A549 treated with ZK216348 at 1 μM for 4 hours (cell line): ENCODE measurements around the gene SRSF6. TPM values are rescaled to one million over a fixed set of nuclear protein-coding genes. Genes with fewer than 3 reads are reported as not detected.

Source experiments
- total RNA-seq: library from RNA; stranded (reverse); fragments of 200-300 nt; extraction: Qiagen RNA extraction; gene quantifications from 5 replicates; pipeline ENCODE4 v1.2.3, GENCODE V29; 2022; ENCODE audit warnings: low read depth

The SRSF6 gene
- 106 to 127 TPM (median 109 TPM) in 5 replicates for total RNA-seq

DNA sequence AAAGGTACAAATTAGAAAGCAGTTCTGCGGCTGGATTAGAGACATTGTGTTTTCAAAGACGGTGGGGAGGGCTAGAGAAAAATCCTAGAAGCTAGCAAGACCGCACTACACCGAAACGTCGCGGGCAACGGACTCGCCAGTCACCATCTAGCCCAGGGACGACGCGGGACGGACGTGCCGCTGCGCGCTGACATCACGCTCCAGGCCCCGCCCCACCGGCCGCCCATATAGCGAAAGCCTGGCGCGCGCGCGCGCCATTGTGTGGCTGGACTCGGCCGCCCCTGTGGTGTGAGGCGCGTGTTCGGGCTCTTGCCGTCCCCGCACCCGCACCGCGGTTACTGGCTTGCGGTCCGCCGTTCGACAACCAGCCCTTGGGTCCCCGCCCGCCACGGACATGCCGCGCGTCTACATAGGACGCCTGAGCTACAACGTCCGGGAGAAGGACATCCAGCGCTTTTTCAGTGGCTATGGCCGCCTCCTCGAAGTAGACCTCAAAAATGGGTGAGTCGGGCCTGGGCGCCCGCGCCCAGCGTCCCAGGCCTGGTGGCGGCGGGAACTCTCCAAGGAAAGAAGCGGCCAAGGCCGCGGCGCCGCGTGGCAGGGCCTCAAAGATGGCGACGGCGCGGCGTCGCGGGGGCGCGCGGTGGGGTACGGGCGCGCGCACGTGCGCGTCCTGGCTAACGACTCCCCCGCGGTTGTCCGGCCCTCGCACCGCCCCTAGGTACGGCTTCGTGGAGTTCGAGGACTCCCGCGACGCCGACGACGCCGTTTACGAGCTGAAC is at the start of gene SRSF6:
TSS of gene SRSF6 (plus strand) at position 257 of the 782 bp plus-strand sequence. CDS start at position 395, 138 bp downstream.

DNA sequence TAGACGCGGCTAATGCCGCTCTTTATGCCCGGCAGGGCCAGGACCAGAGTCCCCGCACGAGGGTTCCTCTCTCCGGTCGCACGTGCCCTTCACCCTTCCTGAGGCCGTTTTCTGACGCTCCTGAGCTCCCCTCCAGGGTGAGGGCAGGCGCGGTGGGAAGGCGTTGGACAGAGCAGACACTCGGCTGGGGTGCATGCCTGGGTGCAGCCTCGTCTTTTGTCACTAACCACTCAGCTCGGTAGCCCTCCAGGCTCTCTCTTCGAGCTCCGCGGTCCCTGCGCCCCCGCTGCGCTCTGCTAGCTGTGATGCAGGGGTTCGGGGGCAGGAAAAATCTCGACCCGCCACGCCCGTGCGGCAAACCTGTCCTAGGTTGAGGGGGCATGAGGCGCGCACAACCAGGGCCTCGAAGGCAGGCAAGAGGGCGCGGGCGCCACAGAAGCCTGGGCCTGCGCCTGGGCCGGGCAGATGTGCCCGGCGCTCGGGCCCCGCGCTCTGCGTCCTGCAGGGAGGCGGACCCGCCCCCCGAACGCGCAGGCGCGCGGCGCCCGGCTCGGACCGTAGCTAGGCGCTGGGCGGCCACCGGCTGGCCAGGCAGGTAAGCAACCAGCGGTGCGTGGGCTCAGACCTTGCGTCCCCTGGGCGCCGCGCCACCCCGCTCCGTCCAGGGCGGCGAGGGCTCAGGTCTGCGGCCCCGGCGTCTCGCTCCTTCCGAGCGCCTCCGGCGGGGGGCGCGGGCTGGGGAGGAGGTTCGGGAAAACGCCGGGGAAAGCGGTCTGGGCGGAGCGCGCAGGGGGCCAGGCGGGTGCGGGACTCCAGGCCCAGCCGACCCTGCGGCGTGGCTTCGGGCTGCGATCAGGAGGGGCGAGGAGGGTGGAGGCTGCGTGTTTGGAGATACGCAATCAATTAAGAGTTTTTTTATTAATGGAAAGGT is 49.7 kb downstream of the SRSF6 start, which contains the start of gene L3MBTL1:
TSS of gene L3MBTL1 (plus strand) at position 548 of the 931 bp plus-strand sequence. CDS start 5,807 bp downstream, outside the sequence.

Other genes with a start within 250 kb of the SRSF6 start
- gene L3MBTL1, start 49.8 kb downstream of the SRSF6 start, total RNA-seq = 1.4 to 2.0 TPM (median 1.5 TPM) in 5 replicates
- gene SGK2, start 101.1 kb downstream of the SRSF6 start, total RNA-seq = 5.9 to 8.3 TPM (median 7.4 TPM) in 5 replicates
- gene IFT52, start 133.0 kb downstream of the SRSF6 start, total RNA-seq = 25.4 to 35.6 TPM (median 30.3 TPM) in 5 replicates
- 66.0 to 82.8 TPM (median 79.5 TPM) in 5 replicates for gene MYBL2, start 209.2 kb downstream of the SRSF6 start, total RNA-seq